SHP77 (cell line): ENCODE data around the gene AK3.
"Not testable (repeated sequence)": the region's sequence is repeated elsewhere in the genome, so short reads cannot be mapped to it uniquely, and the experiment has no call there.

ENCODE experiments used
- DNase-seq, 2 experiments: peaks; one replicate each; lab custom pipeline; 2025; lab: John Stamatoyannopoulos, UW

Gene AK3

GRCh38 chr9:4666042-4666699, 74.8 kb downstream of the AK3 start, which contains the start of gene SPATA6L:
SPATA6L (minus strand) TSS chr9:4666480; CDS start chr9:4666250, 230 bp downstream.
- peak; percentile 20 to 42 for DNase-seq

- DNase-seq = no peak
Measured at GRCh38 chr9:4665357-4665756, 75.6 kb downstream of the AK3 start.

- DNase-seq = no peak
Measured at GRCh38 chr9:4663956-4664355, 77.0 kb downstream of the AK3 start.

- DNase-seq = no peak
Measured at GRCh38 chr9:4662989-4663792, 77.8 kb downstream of the AK3 start.

DNA sequence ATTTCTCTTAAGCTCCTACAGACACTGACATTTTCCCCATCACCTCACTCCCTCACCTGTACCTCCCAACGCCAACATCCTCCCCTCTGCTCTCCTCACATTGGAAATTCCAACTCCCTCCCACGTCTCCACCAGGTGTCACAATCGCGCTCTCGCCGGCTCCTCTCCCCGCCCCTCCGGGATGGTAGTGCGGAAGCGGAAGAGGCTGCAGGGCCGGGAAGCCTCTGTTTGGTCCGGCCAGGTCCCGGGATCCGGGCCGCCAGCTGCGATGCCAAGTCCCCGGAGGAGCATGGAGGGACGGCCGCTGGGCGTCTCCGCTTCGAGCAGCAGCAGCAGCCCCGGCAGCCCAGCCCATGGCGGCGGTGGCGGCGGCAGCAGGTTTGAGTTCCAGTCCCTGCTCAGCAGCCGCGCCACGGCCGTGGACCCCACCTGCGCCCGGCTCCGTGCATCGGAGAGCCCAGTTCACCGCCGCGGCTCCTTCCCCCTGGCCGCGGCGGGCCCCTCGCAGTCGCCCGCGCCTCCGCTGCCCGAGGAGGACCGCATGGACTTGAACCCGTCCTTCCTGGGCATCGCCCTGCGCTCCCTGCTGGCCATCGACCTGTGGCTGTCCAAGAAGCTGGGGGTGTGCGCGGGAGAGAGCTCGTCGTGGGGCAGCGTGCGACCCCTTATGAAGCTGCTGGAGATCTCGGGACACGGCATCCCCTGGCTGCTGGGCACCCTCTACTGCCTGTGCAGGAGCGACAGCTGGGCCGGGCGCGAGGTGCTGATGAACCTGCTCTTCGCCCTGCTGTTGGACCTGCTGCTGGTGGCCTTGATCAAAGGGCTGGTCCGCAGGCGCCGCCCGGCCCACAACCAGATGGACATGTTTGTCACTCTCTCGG, 78.7 kb downstream of the AK3 start, which contains the start of gene PLPP6:
PLPP6 (plus strand) TSS at position 187 of the 881 bp plus-strand sequence; CDS start at position 269, 82 bp downstream.
- peak; percentile 77 to 84 for DNase-seq

DNA sequence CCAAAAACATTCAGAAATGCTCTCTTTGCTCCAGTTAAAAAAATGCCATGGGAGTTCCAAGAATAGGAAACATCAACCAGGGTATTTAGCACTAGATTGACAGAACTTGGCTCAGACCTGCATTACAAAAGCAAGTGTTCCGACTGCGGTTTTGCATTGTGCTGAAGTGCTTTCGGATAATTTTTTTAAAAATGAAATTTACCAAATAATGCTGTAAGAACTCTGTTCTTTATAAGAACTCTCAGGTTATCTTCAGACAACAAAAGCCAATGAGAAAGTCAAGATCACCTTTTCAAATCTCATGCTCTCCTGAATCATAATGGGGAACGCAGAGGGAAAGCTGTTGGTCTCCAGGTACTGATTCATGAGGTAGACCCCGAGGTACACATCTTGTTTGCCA, 79.4 kb downstream of the AK3 start:
- no peak for DNase-seq

DNA sequence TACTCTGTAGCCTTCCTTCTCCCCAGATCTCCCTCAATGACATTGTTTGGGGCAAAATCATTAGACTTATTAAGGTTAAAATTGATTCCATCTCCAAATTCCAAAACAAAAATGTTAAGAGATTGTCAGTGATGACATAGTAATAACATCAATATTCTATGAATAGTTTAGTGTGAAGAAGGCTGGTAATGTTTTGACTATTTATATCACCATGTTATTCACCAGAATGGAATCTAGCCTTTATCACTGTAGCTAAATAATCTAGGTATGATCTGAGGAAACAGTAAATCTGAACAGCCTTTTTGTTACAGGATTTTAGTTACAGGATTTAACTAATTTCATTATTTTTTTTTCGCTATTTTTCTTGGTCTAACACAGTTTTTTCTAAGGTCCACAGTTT, 79.8 kb downstream of the AK3 start:
- DNase-seq = no peak

GRCh38 chr9:4660665-4661064, 80.3 kb downstream of the AK3 start:
- DNase-seq = not testable (repeated sequence)
